Measurements from ENCODE around the gene ULK2.

GRCh38 chr17:19739241-19740201, 128.2 kb downstream of the ULK2 start:
- TF ChIP-seq, protein P1, sequence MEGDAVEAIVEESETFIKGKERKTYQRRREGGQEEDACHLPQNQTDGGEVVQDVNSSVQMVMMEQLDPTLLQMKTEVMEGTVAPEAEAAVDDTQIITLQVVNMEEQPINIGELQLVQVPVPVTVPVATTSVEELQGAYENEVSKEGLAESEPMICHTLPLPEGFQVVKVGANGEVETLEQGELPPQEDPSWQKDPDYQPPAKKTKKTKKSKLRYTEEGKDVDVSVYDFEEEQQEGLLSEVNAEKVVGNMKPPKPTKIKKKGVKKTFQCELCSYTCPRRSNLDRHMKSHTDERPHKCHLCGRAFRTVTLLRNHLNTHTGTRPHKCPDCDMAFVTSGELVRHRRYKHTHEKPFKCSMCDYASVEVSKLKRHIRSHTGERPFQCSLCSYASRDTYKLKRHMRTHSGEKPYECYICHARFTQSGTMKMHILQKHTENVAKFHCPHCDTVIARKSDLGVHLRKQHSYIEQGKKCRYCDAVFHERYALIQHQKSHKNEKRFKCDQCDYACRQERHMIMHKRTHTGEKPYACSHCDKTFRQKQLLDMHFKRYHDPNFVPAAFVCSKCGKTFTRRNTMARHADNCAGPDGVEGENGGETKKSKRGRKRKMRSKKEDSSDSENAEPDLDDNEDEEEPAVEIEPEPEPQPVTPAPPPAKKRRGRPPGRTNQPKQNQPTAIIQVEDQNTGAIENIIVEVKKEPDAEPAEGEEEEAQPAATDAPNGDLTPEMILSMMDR (IDR thresholded peaks at IDR 0.05; ENCODE audit: low read depth, low read length): no peak
- TF ChIP-seq POLR2A (IDR thresholded peaks at IDR 0.05; ENCODE audit: extremely low read depth, insufficient read length) (no peak), MYC (IDR thresholded peaks at IDR 0.05; ENCODE audit: low read depth, low read length) (no peak)

All from NB4 (cell line).